Astrocyte (in vitro differentiated cells and primary cell): ENCODE results near the gene LRBA. TPM values are rescaled to one million over a fixed set of nuclear protein-coding genes. Genes with fewer than 3 reads are reported as not detected.
A peak's percentile ranks its signal among the peaks of the same experiment; 100 is the strongest.

Source experiments
- DNase-seq: peaks from one replicate; pipeline ENCODE4 v3.0.0-alpha.2; 2010; ENCODE audit warnings: low read depth
- FAIRE-seq: peaks from 2 replicates; lab custom pipeline; 2011; peaks lifted over from hg19 to GRCh38; lab: Jason Lieb, UNC
- H2AFZ ChIP-seq: 2 replicates; pipeline ENCODE4 v1.6.0; 2012; ENCODE audit warnings: low read depth, low read length, inconsistent platforms
- H3K27ac ChIP-seq: 2 replicates; pipeline ENCODE4 v1.5.1; 2011; ENCODE audit warnings: low read depth, low read length, inconsistent platforms
- H3K27me3 ChIP-seq: 2 replicates; pipeline ENCODE4 v1.6.0; 2011; ENCODE audit warnings: low read length, inconsistent platforms; ENCODE audit not compliant: insufficient read depth
- H3K36me3 ChIP-seq: 2 replicates; pipeline ENCODE4 v1.5.1; 2011; ENCODE audit warnings: low read length, inconsistent platforms; ENCODE audit not compliant: insufficient read depth
- H3K4me1 ChIP-seq: 2 replicates; pipeline ENCODE4 v1.5.1; 2011; ENCODE audit warnings: low read length, inconsistent platforms; ENCODE audit not compliant: insufficient read depth
- H3K4me2 ChIP-seq: 2 replicates; pipeline ENCODE4 v1.6.0; 2012; ENCODE audit warnings: low read length, inconsistent platforms
- H3K4me3 ChIP-seq: 2 replicates; pipeline ENCODE4 v1.5.1; 2011; ENCODE audit warnings: low read depth, mild to moderate bottlenecking, low read length, inconsistent platforms; ENCODE audit not compliant: insufficient read depth
- H3K79me2 ChIP-seq: 2 replicates; pipeline ENCODE4 v1.6.0; 2012; ENCODE audit warnings: mild to moderate bottlenecking, low read length, inconsistent platforms; ENCODE audit not compliant: insufficient read depth
- H3K9ac ChIP-seq: 2 replicates; pipeline ENCODE4 v1.6.0; 2012; ENCODE audit warnings: mild to moderate bottlenecking, low read length, inconsistent platforms
- H3K9me3 ChIP-seq: 2 replicates; pipeline ENCODE4 v1.5.1; 2012; ENCODE audit warnings: low read depth, mild to moderate bottlenecking, low read length, inconsistent platforms; ENCODE audit not compliant: insufficient read depth
- H4K20me1 ChIP-seq: 2 replicates; pipeline ENCODE4 v1.6.0; 2012; ENCODE audit warnings: low read length, inconsistent platforms; ENCODE audit not compliant: insufficient read depth
- H3K27ac Mint-ChIP-seq: one replicate; pipeline ENCODE4 v1.8.0; 2021; ENCODE audit warnings: mild to moderate bottlenecking, mixed read lengths; ENCODE audit not compliant: unreplicated experiment
- H3K27me3 Mint-ChIP-seq: one replicate; pipeline ENCODE4 v1.8.0; 2021; ENCODE audit warnings: low read depth, mixed read lengths; ENCODE audit not compliant: unreplicated experiment
- H3K36me3 Mint-ChIP-seq: one replicate; pipeline ENCODE4 v1.8.0; 2021; ENCODE audit warnings: low read depth, mixed read lengths; ENCODE audit not compliant: unreplicated experiment
- H3K4me1 Mint-ChIP-seq: one replicate; pipeline ENCODE4 v1.8.0; 2021; ENCODE audit warnings: low read depth, mixed read lengths; ENCODE audit not compliant: unreplicated experiment
- H3K4me3 Mint-ChIP-seq: one replicate; pipeline ENCODE4 v1.8.0; 2021; ENCODE audit warnings: mild to moderate bottlenecking, moderate library complexity, mixed read lengths; ENCODE audit not compliant: unreplicated experiment
- H3K9me3 Mint-ChIP-seq: one replicate; pipeline ENCODE4 v1.8.0; 2021; ENCODE audit warnings: mild to moderate bottlenecking, mixed read lengths; ENCODE audit not compliant: unreplicated experiment
- CTCF ChIP-seq: IDR thresholded peaks from 2 replicates; pipeline ENCODE4 v1.5.1; 2011; ENCODE audit warnings: low read depth, mild to moderate bottlenecking, inconsistent platforms, low read length, moderate library complexity; ENCODE audit not compliant: insufficient read depth
- EZH2 ChIP-seq: IDR thresholded peaks from 2 replicates; pipeline ENCODE4 v1.6.1; 2012; ENCODE audit warnings: mild to moderate bottlenecking, low read length, inconsistent platforms; ENCODE audit not compliant: insufficient read depth
- total RNA-seq: library from RNA; stranded (reverse); gene quantifications from 2 replicates; pipeline ENCODE4 v1.2.1, GENCODE V29; 2021

LRBA gene
- total RNA-seq, 1 donor from 2014 or later, result 25.3 TPM

DNA sequence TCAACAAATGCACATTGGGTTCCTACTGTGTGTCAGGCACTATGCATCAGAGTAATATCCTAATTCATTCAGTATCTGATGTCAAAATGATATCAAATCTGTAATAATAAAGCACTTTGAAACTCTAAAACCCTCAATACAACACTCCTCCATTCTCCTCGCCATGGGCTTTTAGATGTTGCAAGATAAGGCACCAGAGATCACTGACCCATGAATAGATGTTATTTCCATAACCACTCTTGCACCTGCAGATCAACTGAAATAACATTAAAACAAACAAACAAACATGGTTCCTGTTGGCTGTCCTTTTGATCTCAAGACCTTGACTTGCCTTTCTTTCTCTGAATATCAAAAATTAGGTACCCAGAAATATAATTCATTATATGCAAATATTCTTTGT lies 333.0 kb downstream of the LRBA start:
- Mint-ChIP-seq H3K4me1 (no peaks in the 10 kb centered on the region), H3K27me3 (no peaks in the 10 kb centered on the region), H3K36me3 (no peaks in the 10 kb centered on the region), H3K4me3 (no peak overlapping the region), H3K9me3 (no peaks in the 10 kb centered on the region), H3K27ac (no peak overlapping the region)
- FAIRE-seq (no peak), DNase-seq (no peak)
- H3K4me2 ChIP-seq, result no peak overlapping the region
- no peak overlapping the region for H3K4me3 ChIP-seq
- no peaks in the 10 kb centered on the region for H3K27me3 ChIP-seq
- H3K4me1 ChIP-seq, result no peaks in the 10 kb centered on the region
- H3K9ac ChIP-seq, result no peak overlapping the region
- TF ChIP-seq EZH2 (no peak), CTCF (no peak)
- H2AFZ ChIP-seq, result no peak overlapping the region
- H3K9me3 ChIP-seq, result no peaks in the 10 kb centered on the region
- H3K27ac ChIP-seq, result no peak overlapping the region
- H3K79me2 ChIP-seq, result no peaks in the 10 kb centered on the region
- H4K20me1 ChIP-seq, result no peaks in the 10 kb centered on the region
- no peaks in the 10 kb centered on the region for H3K36me3 ChIP-seq

DNA sequence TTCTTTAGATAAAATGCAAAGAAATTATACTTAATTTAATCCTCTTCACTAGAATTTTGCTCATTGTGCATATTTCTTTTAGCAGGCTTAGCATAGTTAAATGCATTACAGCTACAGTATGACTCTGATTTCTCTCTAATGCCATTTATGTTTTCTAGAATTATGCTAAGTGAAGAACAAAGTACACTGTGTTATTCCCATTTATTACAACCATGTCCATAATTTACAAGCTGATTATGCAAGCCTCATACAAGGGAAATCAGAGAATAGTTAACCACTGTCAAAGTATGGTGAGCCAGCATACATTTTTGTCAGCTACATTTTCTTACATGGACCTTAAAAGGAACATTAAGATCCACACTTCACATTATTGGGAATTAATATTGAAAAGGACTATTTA lies 334.0 kb downstream of the LRBA start:
- no peak overlapping the region for H2AFZ ChIP-seq
- H3K9ac ChIP-seq, result no peak overlapping the region
- Mint-ChIP-seq H3K4me1 (no peaks in the 10 kb centered on the region), H3K27me3 (no peaks in the 10 kb centered on the region), H3K36me3 (no peaks in the 10 kb centered on the region), H3K9me3 (no peaks in the 10 kb centered on the region), H3K4me3 (no peak overlapping the region), H3K27ac (no peak overlapping the region)
- no peak for TF ChIP-seq EZH2
- TF ChIP-seq CTCF, result no peak
- H3K4me3 ChIP-seq, result no peak overlapping the region
- DNase-seq (no peak), FAIRE-seq (peak; percentile 9)
- H3K4me1 ChIP-seq, result no peaks in the 10 kb centered on the region
- no peaks in the 10 kb centered on the region for H3K9me3 ChIP-seq
- no peak overlapping the region for H3K4me2 ChIP-seq
- H3K79me2 ChIP-seq, result no peaks in the 10 kb centered on the region
- no peak overlapping the region for H3K27ac ChIP-seq
- H3K36me3 ChIP-seq, result no peaks in the 10 kb centered on the region
- no peaks in the 10 kb centered on the region for H4K20me1 ChIP-seq
- H3K27me3 ChIP-seq, result no peaks in the 10 kb centered on the region

DNA sequence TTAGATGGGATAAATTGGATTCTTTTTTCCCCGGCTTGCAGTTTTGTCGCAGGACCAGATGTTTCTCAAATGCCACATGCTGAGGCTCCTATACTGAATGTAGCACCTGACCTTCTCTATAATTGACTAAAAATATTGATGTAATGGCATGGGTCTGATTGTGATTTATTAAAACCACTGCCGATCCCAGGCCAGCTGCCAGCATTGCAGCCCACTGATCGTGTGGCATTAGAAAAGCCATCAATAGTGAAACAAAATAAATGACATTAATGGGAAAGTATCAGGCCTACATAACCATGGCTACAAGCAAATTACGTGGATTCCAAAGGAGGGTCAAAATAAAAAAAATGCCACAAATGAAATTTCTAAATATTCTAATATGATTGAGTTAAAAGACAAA lies 334.4 kb downstream of the LRBA start:
- DNase-seq, result no peak
- Histone ChIP-seq H3K4me3 (no peak overlapping the region), H3K9ac (no peak overlapping the region), H3K9me3 (no peaks in the 10 kb centered on the region), H3K36me3 (no peaks in the 10 kb centered on the region), H3K27me3 (no peaks in the 10 kb centered on the region), H3K4me1 (no peaks in the 10 kb centered on the region), H3K4me2 (no peak overlapping the region), H3K79me2 (no peaks in the 10 kb centered on the region), H2AFZ (no peak overlapping the region), H3K27ac (no peak overlapping the region), H4K20me1 (no peaks in the 10 kb centered on the region)
- no peaks in the 10 kb centered on the region for H3K36me3 Mint-ChIP-seq
- no peaks in the 10 kb centered on the region for H3K4me1 Mint-ChIP-seq
- no peaks in the 10 kb centered on the region for H3K9me3 Mint-ChIP-seq
- H3K4me3 Mint-ChIP-seq, result no peak overlapping the region
- H3K27me3 Mint-ChIP-seq, result no peaks in the 10 kb centered on the region
- H3K27ac Mint-ChIP-seq, result no peak overlapping the region
- TF ChIP-seq EZH2 (no peak), CTCF (no peak)
- no peak for FAIRE-seq
